GM10248 (cell line): ENCODE data around the gene ARPIN.

Experiments
- CTCF ChIA-PET: fragments of 300-600 bp; sonication (Branson Sonifier 250); formaldehyde crosslinking; extraction: SDS; loops from one replicate; lab custom pipeline; 2021; ENCODE audit warnings: antibody characterized with exemption; lab: Yijun Ruan, JAX
- POLR2A ChIA-PET: fragments of 350-650 bp; sonication (Branson Sonifier 250); formaldehyde crosslinking; extraction: SDS; loops from one replicate; lab custom pipeline; 2020; ENCODE audit warnings: antibody characterized with exemption; lab: Yijun Ruan, JAX
- DNase-seq: peaks from one replicate; pipeline ENCODE4 v3.0.0; 2012; ENCODE audit errors: extremely low spot score
- TF ChIP-seq, protein P1 (sequence below): IDR thresholded peaks from 2 replicates; pipeline ENCODE4 v1.5.1; 2012; ENCODE audit warnings: mild to moderate bottlenecking, low read depth; ENCODE audit errors: extremely low read depth, missing control alignments, control extremely low read depth

The ARPIN gene

DNA sequence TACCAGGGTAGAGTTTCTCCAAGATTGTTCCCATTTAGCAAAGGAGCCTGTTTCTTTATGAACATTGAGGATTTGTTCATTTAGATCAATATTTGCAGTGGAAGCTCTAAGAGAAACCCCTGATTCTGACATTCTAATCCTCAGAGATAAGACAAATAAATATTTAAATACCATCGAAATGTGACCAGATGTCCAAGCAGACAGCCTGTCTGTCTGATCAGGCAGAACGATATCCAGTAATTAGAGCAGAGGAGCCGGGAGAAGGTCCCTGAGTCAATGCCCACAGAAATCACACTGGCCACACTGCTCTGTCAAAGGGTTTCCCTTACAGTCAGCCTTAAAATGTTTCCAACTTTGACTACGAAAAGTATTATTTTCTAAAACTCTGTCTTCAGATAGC lies 15.7 kb upstream of the ARPIN start:
- ChIA-PET POLR2A (no interaction called here), CTCF (no interaction called here)
- no peak for DNase-seq
- TF ChIP-seq, protein P1, sequence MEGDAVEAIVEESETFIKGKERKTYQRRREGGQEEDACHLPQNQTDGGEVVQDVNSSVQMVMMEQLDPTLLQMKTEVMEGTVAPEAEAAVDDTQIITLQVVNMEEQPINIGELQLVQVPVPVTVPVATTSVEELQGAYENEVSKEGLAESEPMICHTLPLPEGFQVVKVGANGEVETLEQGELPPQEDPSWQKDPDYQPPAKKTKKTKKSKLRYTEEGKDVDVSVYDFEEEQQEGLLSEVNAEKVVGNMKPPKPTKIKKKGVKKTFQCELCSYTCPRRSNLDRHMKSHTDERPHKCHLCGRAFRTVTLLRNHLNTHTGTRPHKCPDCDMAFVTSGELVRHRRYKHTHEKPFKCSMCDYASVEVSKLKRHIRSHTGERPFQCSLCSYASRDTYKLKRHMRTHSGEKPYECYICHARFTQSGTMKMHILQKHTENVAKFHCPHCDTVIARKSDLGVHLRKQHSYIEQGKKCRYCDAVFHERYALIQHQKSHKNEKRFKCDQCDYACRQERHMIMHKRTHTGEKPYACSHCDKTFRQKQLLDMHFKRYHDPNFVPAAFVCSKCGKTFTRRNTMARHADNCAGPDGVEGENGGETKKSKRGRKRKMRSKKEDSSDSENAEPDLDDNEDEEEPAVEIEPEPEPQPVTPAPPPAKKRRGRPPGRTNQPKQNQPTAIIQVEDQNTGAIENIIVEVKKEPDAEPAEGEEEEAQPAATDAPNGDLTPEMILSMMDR, result no peak

- CTCF ChIA-PET, result no interaction called here
- POLR2A ChIA-PET, result no interaction called here
- TF ChIP-seq, protein P1, result no peak
- DNase-seq, result no peak
Measured at GRCh38 chr15:89926158-89926557, 13.4 kb upstream of the ARPIN start.

GRCh38 chr15:89917442-89918101 lies 4.8 kb upstream of the ARPIN start:
- POLR2A ChIA-PET, result no interaction called here
- CTCF ChIA-PET, result interaction anchor here (0.8 to 1.8 kb wide), 4 partner anchors 15 to 157 kb away, joined by 3 to 8 read pairs (median 4); no protein-coding TSS in a partner anchor
- TF ChIP-seq, protein P1, result no peak
- no peak for DNase-seq

DNA sequence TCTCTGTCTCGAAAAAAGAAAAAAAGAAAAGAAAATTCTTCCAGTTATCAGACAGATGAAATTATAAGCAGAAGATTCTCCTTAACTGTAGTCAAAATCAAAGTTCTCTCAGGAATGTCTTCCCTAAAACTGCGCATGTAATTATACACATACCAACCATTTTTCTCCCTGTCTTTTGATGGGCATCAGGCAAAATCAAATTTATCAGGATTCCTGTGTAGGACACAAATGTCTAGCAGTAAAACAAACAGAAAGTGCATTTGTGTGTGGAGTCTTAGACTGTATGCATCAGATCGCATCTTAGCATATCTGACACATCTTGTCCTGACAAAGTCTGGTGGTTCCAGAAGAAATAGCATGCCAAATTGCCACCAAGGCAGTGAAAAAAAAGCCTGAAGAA lies 3.9 kb upstream of the ARPIN start:
- DNase-seq, result no peak
- ChIA-PET CTCF (no interaction called here), POLR2A (no interaction called here)
- TF ChIP-seq, protein P1, result no peak

- TF ChIP-seq, protein P1, result no peak
- CTCF ChIA-PET, result interaction anchor here (1.0 kb wide), 1 partner anchor 38 kb away, joined by 3 read pairs; no protein-coding TSS in a partner anchor
- DNase-seq, result no peak
- POLR2A ChIA-PET, result no interaction called here
Measured at GRCh38 chr15:89912145-89912673, 543 bp downstream of the ARPIN start.

DNA sequence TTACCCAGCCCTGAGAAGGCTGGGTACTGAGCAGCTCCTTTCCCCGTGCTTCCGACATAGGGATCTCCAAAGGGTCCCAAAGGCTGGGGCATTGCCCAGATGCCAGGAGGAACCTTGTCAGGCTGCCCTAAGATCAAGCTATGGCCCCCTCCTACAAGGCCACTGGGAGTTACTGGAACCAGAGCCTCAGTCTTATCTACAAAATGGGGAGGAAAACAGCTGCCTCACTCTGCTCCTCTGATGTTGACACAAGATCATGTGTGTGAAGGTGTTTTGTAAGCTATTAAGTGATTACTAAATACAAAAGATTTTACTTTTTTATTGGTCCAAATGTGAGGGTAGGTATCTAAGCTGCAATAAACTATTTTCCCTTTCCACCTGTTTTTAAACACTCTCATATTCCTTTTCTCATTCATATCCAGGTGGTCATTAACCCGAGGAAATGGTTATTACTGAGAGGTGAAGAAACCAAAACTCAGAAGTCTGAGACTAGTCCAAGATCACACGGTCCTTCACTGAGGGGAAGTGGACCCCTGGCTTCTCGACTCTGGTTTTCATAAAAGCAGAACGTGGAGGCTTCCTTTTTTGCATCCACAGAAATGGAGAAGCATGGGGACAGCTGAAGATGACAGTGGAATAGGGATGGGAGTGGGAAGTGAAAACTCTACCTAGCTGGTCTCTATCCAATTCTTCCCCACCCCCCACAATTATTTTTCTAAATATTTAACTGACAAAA lies 1.7 kb downstream of the ARPIN start:
- DNase-seq, result no peak
- ChIA-PET POLR2A (no interaction called here), CTCF (interaction anchor here (0.8 to 1.5 kb wide), 5 partner anchors 9 to 160 kb away, joined by 3 to 5 read pairs (median 3); no protein-coding TSS in a partner anchor)
- TF ChIP-seq, protein P1, result no peak
